NCI-H2227 treated with DMSO at 0.1 percent for 48 hours (cell line): Measurements from ENCODE around the gene ATMIN.
A peak's percentile ranks its signal among the peaks of the same experiment; 100 is the strongest.

ENCODE experiments used
- DNase-seq: peaks from one replicate; lab custom pipeline; 2025; lab: John Stamatoyannopoulos, UW

The ATMIN gene

GRCh38 chr16:81067166-81067565 is 31.5 kb downstream of the ATMIN start:
- DNase-seq, result no peak

GRCh38 chr16:81069063-81069462 is 33.4 kb downstream of the ATMIN start:
- DNase-seq, result no peak

GRCh38 chr16:81070979-81071378 is 35.3 kb downstream of the ATMIN start:
- DNase-seq, result no peak

GRCh38 chr16:81071805-81072204 is 36.2 kb downstream of the ATMIN start:
- DNase-seq, result no peak

- DNase-seq, result no peak
Measured at GRCh38 chr16:81073560-81074330, 38.1 kb downstream of the ATMIN start.

- peak; percentile 86 for DNase-seq
Measured at GRCh38 chr16:81076566-81077075, 41.0 kb downstream of the ATMIN start.

- DNase-seq, result peak; percentile 91
Measured at GRCh38 chr16:81077076-81077940, 41.7 kb downstream of the ATMIN start, which contains the start of gene C16orf46. Gene C16orf46, minus strand, starts transcription at chr16:81077238. Its CDS starts 13,283 bp downstream, at chr16:81063955.

GRCh38 chr16:81080233-81080632 is 44.6 kb downstream of the ATMIN start:
- DNase-seq, result no peak

GRCh38 chr16:81081014-81081413 is 45.4 kb downstream of the ATMIN start:
- no peak for DNase-seq

GRCh38 chr16:81088836-81089235 is 53.2 kb downstream of the ATMIN start:
- DNase-seq, result no peak

GRCh38 chr16:81094771-81095251 is 59.2 kb downstream of the ATMIN start:
- no peak for DNase-seq

- DNase-seq, result no peak
Measured at GRCh38 chr16:81095653-81095952, 60.0 kb downstream of the ATMIN start.

- DNase-seq, result peak; percentile 93
Measured at GRCh38 chr16:81095953-81096714, 60.5 kb downstream of the ATMIN start, which contains the start of gene GCSH. Gene GCSH, minus strand, starts transcription at chr16:81096395. Its CDS starts 117 bp downstream, at chr16:81096278.

GRCh38 chr16:81096715-81097208 is 61.1 kb downstream of the ATMIN start:
- no peak for DNase-seq
